H9 (cell line): Measurements from ENCODE around the gene FNDC8. TPM values are rescaled to one million over a fixed set of nuclear protein-coding genes. Genes with fewer than 3 reads are reported as not detected.

Experiments
- DNase-seq: peaks from one replicate; pipeline ENCODE4 v3.0.0-alpha.2; 2017
- H2AFZ ChIP-seq: one replicate; pipeline ENCODE4 v1.6.1; 2013; ENCODE audit warnings: mild to moderate bottlenecking, low read length, control low read depth, moderate library complexity
- H2AK5ac ChIP-seq: 2 replicates; pipeline ENCODE4 v1.6.1; 2013; ENCODE audit warnings: low read length, control low read depth, mixed read lengths; ENCODE audit not compliant: insufficient read length
- H2BK120ac ChIP-seq: one replicate; pipeline ENCODE4 v1.6.1; 2013; ENCODE audit warnings: low read depth, mild to moderate bottlenecking, low read length, control low read depth, inconsistent platforms; ENCODE audit not compliant: poor library complexity, severe bottlenecking
- H2BK12ac ChIP-seq: 2 replicates; pipeline ENCODE4 v1.6.1; 2013; ENCODE audit warnings: low read length, control low read depth, mixed read lengths, low read depth; ENCODE audit not compliant: insufficient read length
- H2BK15ac ChIP-seq: 2 replicates; pipeline ENCODE4 v1.6.1; 2013; ENCODE audit warnings: low read depth, low read length, control low read depth
- H2BK20ac ChIP-seq: one replicate; pipeline ENCODE4 v1.6.1; 2013; ENCODE audit warnings: low read depth, mild to moderate bottlenecking, low read length, control low read depth, inconsistent platforms; ENCODE audit not compliant: poor library complexity, severe bottlenecking
- H2BK5ac ChIP-seq: 2 replicates; pipeline ENCODE4 v1.6.1; 2013; ENCODE audit warnings: low read length, control low read depth, mixed read lengths; ENCODE audit not compliant: insufficient read length
- H3K14ac ChIP-seq: 2 replicates; pipeline ENCODE4 v1.6.1; 2013; ENCODE audit warnings: low read length, control low read depth; ENCODE audit not compliant: insufficient read depth
- H3K18ac ChIP-seq: 2 replicates; pipeline ENCODE4 v1.6.1; 2013; ENCODE audit warnings: low read depth, mild to moderate bottlenecking, mixed read lengths, low read length, control low read depth; ENCODE audit not compliant: insufficient read length
- H3K23ac ChIP-seq: 2 replicates; pipeline ENCODE4 v1.6.1; 2013; ENCODE audit warnings: low read length, control low read depth, mixed read lengths, low read depth; ENCODE audit not compliant: insufficient read length
- H3K23me2 ChIP-seq: 2 replicates; pipeline ENCODE4 v1.6.1; 2013; ENCODE audit warnings: low read depth, mild to moderate bottlenecking, mixed read lengths, low read length, control low read depth; ENCODE audit not compliant: insufficient read length, poor library complexity, severe bottlenecking
- H3K27ac ChIP-seq: 2 replicates; pipeline ENCODE4 v1.5.1; 2013; ENCODE audit warnings: low read length, control low read depth, mixed read lengths, low read depth; ENCODE audit not compliant: insufficient read length
- H3K27me3 ChIP-seq: 2 replicates; pipeline ENCODE4 v1.6.1; 2013; ENCODE audit warnings: low read length, control low read depth, inconsistent platforms; ENCODE audit not compliant: insufficient read depth
- H3K4ac ChIP-seq: 2 replicates; pipeline ENCODE4 v1.6.1; 2013; ENCODE audit warnings: low read depth, mild to moderate bottlenecking, control low read depth, inconsistent platforms, low read length, moderate library complexity
- H3K4me1 ChIP-seq: 2 replicates; pipeline ENCODE4 v1.6.1; 2013; ENCODE audit warnings: low read length, control low read depth, inconsistent platforms; ENCODE audit not compliant: insufficient read depth
- H3K4me2 ChIP-seq: 2 replicates; pipeline ENCODE4 v1.6.1; 2013; ENCODE audit warnings: low read length, control low read depth, mixed read lengths; ENCODE audit not compliant: insufficient read length, insufficient read depth
- H3K56ac ChIP-seq: 2 replicates; pipeline ENCODE4 v1.6.1; 2013; ENCODE audit warnings: low read depth, mild to moderate bottlenecking, mixed read lengths, low read length, control low read depth; ENCODE audit not compliant: insufficient read length
- H3K79me1 ChIP-seq: 2 replicates; pipeline ENCODE4 v1.6.1; 2013; ENCODE audit warnings: low read depth, mild to moderate bottlenecking, moderate library complexity, low read length, control low read depth, inconsistent platforms; ENCODE audit not compliant: insufficient read depth, poor library complexity, severe bottlenecking
- H3K79me2 ChIP-seq: 2 replicates; pipeline ENCODE4 v1.6.1; 2013; ENCODE audit warnings: low read length, control low read depth, inconsistent platforms; ENCODE audit not compliant: insufficient read depth
- H3K9ac ChIP-seq: 2 replicates; pipeline ENCODE4 v1.6.1; 2013; ENCODE audit warnings: low read length, control low read depth, mixed read lengths; ENCODE audit not compliant: insufficient read length; ENCODE audit errors: extremely low read depth
- H3K9me3 ChIP-seq: one replicate; pipeline ENCODE4 v1.6.1; 2013; ENCODE audit warnings: low read depth, low read length, inconsistent platforms; ENCODE audit not compliant: control insufficient read depth
- H3T11ph ChIP-seq: one replicate; pipeline ENCODE4 v1.6.1; 2013; ENCODE audit warnings: mild to moderate bottlenecking, low read length, control low read depth, inconsistent platforms
- H4K20me1 ChIP-seq: one replicate; pipeline ENCODE4 v1.6.1; 2013; ENCODE audit not compliant: control insufficient read depth, insufficient read length, insufficient read depth
- H4K5ac ChIP-seq: 2 replicates; pipeline ENCODE4 v1.6.1; 2013; ENCODE audit warnings: low read depth, mild to moderate bottlenecking, mixed read lengths, low read length, control low read depth; ENCODE audit not compliant: insufficient read length
- H4K8ac ChIP-seq: replicated peaks from 2 replicates; pipeline ENCODE4 v1.6.1; 2013; ENCODE audit warnings: low read length, control low read depth, mixed read lengths, low read depth; ENCODE audit not compliant: insufficient read length
- H4K91ac ChIP-seq: 2 replicates; pipeline ENCODE4 v1.6.1; 2013; ENCODE audit warnings: low read depth, mild to moderate bottlenecking, moderate library complexity, mixed read lengths, low read length, control low read depth; ENCODE audit not compliant: insufficient read length
- H3K27ac Mint-ChIP-seq, 3 experiments: 2 replicates in 2 of 3; 3 replicates in 1 of 3; pipeline ENCODE4 v1.8.0; 2020 to 2021; ENCODE audit warnings: mixed read lengths in 3 of 3, mild to moderate bottlenecking in 1 of 3, moderate library complexity in 1 of 3
- H3K27me3 Mint-ChIP-seq: 2 replicates; pipeline ENCODE4 v1.8.0; 2021; ENCODE audit warnings: low read depth, mild to moderate bottlenecking, moderate library complexity, mixed read lengths
- H3K36me3 Mint-ChIP-seq, 3 experiments: 2 replicates in 2 of 3; 3 replicates in 1 of 3; pipeline ENCODE4 v1.8.0; 2020 to 2021; ENCODE audit warnings: low read depth in 3 of 3, mixed read lengths in 3 of 3; ENCODE audit not compliant: insufficient read depth in 1 of 3
- H3K4me1 Mint-ChIP-seq, 2 experiments: 2 replicates each; pipeline ENCODE4 v1.8.0; 2020; ENCODE audit warnings: mixed read lengths in 2 of 2
- H3K4me3 Mint-ChIP-seq, 2 experiments: 2 replicates in 1 of 2; 3 replicates in 1 of 2; pipeline ENCODE4 v1.8.0; 2020 to 2021; ENCODE audit warnings: mild to moderate bottlenecking in 2 of 2, mixed read lengths in 2 of 2, moderate library complexity in 1 of 2
- H3K9me3 Mint-ChIP-seq, 2 experiments: 2 replicates in 1 of 2; 3 replicates in 1 of 2; pipeline ENCODE4 v1.8.0; 2020; ENCODE audit warnings: mild to moderate bottlenecking in 2 of 2, mixed read lengths in 2 of 2, moderate library complexity in 1 of 2
- WGBS: extraction: QIAGEN DNeasy Blood & Tissue Kit; methylation state at CpG from one replicate; pipeline ENCODE4 v1.1.7; 2013; ENCODE audit warnings: missing lambda C conversion rate, low lambda C conversion rate, mixed read lengths; ENCODE audit not compliant: insufficient read length; ENCODE audit errors: extremely low coverage; 5-methylcytosine and 5-hydroxymethylcytosine counted together
- total RNA-seq: library from RNA; stranded (reverse); gene quantifications from 2 replicates; pipeline ENCODE4 v1.2.1, GENCODE V29; 2021
- TF ChIP-seq, protein P1 (sequence below): fragments of 200-600 bp; sonication (generic); conservative IDR thresholded peaks from 3 replicates; pipeline ENCODE4 v1.8.0; 2021; ENCODE audit warnings: antibody characterized with exemption, mild to moderate bottlenecking

The FNDC8 gene
- total RNA-seq, 1 experiment from 2014 or later = not detected

DNA sequence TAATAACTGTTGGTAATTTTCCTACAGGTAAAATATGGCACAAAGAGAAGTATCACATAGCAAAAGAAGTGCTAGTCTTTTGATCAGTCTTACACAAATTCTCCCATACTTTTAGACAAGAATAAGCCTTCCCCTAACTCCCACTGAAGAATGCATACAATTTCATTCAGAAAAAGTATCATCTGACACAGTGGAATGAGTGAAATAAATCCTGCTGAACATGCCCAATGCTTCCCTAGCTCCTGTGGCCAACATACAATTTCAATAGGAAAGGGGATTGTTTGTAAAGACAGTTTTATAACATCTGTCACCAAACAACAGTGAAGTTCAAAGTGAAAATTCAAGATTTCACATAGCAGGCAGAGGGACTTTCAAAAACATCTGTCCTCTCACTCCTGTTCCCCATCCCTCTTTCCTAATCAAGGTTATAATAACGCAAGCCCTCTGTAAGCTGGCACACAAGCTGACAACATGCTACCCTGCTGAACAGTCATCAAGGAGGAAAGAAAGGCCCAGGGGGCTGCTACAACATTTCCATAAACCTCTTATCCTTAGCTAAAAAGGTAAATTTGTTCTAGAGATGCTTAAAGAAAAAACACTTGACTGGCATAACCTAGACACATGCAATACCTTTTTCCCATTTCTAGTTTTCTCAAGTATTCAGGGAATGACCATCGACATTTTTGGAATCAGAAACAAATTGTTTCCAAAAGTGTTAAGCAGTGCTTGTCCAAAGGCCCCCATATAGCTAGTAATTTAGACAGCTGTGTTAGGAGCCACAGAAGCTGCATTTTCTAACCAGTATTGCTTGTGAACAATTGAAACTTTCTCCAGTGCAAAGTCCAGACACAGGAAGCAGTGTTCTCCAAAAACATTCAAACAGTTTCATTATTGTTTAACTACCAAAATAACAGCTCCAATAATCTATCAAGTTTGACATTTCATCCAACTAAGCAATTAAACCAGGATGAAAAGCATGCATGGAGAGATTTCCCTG is 46.4 kb upstream of the FNDC8 start:
- no CpG with 5 or more reads among the region's 2 CpGs for WGBS
- Mint-ChIP-seq H3K9me3 (no peaks in the 10 kb centered on the region), H3K27me3 (no peaks in the 10 kb centered on the region), H3K36me3 (no peaks in the 10 kb centered on the region), H3K4me3 (no peak overlapping the region), H3K4me1 (peaks cover 5% of the 10 kb centered on the region in 2 experiments), H3K27ac (no peak overlapping the region)
- Histone ChIP-seq H4K20me1 (no peaks in the 10 kb centered on the region), H3K4me1 (peaks cover 3% of the 10 kb centered on the region; the same call in 1 of the 2 replicates), H2AK5ac (no peak overlapping the region), H3K23me2 (no peaks in the 10 kb centered on the region), H3K9me3 (no peaks in the 10 kb centered on the region), H4K5ac (no peak overlapping the region), H3K79me2 (0 out of 2 replicates have a peak, but pooled peaks cover 2% of the 10 kb centered on the region), H4K8ac (no peak overlapping the region), H3K56ac (no peak overlapping the region), H2BK120ac (no peak overlapping the region), H3T11ph (no peak overlapping the region), H3K14ac (no peak overlapping the region), H2BK5ac (no peak overlapping the region), H3K27ac (no peak overlapping the region), H3K4me2 (no peak overlapping the region), H4K91ac (no peak overlapping the region), H3K27me3 (no peaks in the 10 kb centered on the region), H2BK20ac (no peak overlapping the region), H2BK15ac (no peak overlapping the region), H3K4ac (no peak overlapping the region), H2AFZ (no peak overlapping the region), H3K9ac (no peak overlapping the region), H3K18ac (no peak overlapping the region), H3K23ac (no peak overlapping the region), H3K79me1 (peaks cover 2% of the 10 kb centered on the region), H2BK12ac (no peak overlapping the region)
- no peak for DNase-seq
- TF ChIP-seq, protein P1, sequence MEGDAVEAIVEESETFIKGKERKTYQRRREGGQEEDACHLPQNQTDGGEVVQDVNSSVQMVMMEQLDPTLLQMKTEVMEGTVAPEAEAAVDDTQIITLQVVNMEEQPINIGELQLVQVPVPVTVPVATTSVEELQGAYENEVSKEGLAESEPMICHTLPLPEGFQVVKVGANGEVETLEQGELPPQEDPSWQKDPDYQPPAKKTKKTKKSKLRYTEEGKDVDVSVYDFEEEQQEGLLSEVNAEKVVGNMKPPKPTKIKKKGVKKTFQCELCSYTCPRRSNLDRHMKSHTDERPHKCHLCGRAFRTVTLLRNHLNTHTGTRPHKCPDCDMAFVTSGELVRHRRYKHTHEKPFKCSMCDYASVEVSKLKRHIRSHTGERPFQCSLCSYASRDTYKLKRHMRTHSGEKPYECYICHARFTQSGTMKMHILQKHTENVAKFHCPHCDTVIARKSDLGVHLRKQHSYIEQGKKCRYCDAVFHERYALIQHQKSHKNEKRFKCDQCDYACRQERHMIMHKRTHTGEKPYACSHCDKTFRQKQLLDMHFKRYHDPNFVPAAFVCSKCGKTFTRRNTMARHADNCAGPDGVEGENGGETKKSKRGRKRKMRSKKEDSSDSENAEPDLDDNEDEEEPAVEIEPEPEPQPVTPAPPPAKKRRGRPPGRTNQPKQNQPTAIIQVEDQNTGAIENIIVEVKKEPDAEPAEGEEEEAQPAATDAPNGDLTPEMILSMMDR = no peak
